NCI-H748 (cell line): ENCODE measurements around the gene TDRD10.
"Not testable (repeated sequence)": the region's sequence is repeated elsewhere in the genome, so short reads cannot be mapped to it uniquely, and the experiment has no call there.

Experiments
- DNase-seq: peaks from one replicate; lab custom pipeline; 2025; ENCODE audit not compliant: unreplicated experiment; lab: John Stamatoyannopoulos, UW

The TDRD10 gene

GRCh38 chr1:154479764-154480421 is 22.1 kb upstream of the TDRD10 start:
- DNase-seq: peak; percentile 77

- peak; percentile 23 for DNase-seq
Measured at GRCh38 chr1:154481053-154481452, 21.0 kb upstream of the TDRD10 start.

GRCh38 chr1:154483941-154484803 is 17.8 kb upstream of the TDRD10 start:
- no peak for DNase-seq

GRCh38 chr1:154485106-154485505 is 16.9 kb upstream of the TDRD10 start:
- DNase-seq: no peak

DNA sequence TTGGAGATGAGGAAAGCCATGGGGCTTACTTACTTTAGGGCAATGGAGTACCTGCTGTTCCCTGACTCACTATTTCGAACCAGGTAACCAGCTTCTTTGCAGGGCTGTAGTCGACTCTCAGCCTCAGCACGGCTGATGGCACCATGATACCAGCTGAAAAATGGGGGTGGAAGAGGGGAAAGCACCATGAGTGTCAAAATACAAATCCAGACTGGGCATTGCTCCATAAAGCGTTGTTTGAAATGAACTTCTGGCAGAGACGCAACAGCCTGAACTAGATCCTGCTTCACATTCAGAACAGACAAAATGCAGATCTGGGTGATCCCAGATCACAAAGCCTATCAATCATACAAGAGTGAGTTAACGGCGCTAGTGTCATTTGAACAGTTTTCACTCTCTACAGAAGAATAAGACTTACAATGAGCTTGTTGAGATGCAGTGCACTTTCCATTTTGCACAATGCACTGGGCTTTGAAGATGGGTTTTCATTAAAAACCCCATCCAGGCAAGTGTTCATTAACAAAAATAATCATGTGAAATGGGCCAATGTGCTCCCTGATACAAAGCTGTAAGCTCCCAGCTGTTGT is 16.0 kb upstream of the TDRD10 start:
- no peak for DNase-seq

DNA sequence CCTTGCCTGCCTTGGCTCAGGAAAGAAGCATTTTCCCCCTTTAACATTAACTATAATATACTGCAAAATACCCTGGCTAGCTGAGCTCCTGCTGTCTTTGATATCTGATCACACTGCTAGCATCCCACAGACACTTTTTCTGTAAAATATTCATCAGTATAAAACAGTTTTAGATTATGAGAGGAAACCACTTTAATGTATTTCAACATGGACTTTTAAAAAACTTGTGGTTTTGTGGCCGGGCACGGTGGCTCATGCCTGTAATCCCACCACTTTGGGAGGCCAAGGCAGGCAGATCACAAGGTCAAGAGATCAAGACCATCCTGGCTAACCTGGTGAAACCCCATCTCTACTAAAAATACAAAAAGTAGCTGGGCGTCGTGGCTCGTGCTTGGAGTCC is 15.3 kb upstream of the TDRD10 start:
- not testable (repeated sequence) for DNase-seq

GRCh38 chr1:154488922-154489321 is 13.1 kb upstream of the TDRD10 start:
- DNase-seq: no peak

GRCh38 chr1:154489695-154490274 is 12.2 kb upstream of the TDRD10 start:
- no peak for DNase-seq

GRCh38 chr1:154490317-154490716 is 11.7 kb upstream of the TDRD10 start:
- DNase-seq: no peak

GRCh38 chr1:154492115-154492514 is 9.9 kb upstream of the TDRD10 start:
- no peak for DNase-seq

- DNase-seq: no peak
Measured at GRCh38 chr1:154493276-154493675, 8.7 kb upstream of the TDRD10 start.

DNA sequence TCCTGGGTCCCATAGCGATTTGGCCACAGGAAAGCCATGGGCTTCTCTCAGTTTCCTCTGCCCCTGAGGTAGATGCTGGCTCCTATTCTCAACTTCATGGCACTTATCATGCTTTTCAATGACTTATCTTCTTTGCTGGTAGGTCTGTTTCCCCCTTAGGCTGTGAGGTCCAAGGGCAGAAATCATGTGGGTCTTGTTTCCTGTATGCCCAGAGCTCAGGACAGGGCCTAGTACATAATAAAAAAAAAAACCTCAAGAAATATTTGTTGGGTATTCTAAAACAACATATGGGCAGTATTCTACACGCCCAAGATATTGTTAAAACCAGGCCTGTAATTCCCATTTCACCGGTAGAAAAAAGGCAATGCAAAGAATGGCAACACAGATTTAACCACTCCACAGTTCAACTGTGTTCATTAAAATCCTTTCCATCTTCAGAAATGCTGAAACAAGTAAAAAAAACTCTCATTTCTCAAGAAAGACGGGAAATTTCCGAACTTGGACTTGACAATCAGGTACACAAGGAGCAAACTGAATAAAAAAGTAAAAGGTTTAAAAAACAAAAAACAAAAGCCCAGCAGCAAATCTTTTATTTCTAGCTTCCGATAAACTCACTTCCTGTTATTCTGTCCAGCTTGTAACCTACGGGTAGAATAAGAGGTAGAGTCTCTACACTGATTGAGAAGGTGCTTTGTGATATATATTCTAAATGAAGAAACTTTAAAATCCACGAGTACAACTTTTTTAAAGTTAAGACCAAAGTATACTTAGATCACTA is 6.3 kb upstream of the TDRD10 start:
- DNase-seq: no peak

DNA sequence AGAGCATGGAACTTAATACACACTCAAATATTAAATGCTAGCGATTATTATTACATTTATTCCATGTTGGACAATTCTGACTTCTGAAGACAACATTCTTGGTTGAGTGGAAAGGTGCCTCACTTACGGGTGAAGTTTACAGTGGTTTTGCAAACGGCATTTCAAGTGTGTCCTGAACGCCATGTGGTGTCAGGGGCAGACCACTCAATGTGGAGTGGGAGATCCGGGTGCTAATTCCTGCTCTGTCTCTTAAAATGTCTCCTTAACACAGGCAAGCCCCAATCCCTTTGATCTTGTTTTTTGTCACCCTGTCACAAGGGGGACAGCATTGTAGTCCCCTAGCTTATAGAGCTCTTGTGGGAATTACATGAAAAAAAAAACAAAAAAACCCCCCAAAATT is 5.6 kb upstream of the TDRD10 start:
- DNase-seq: no peak

GRCh38 chr1:154497026-154497806 is 4.8 kb upstream of the TDRD10 start:
- no peak for DNase-seq

- no peak for DNase-seq
Measured at GRCh38 chr1:154499446-154499845, 2.6 kb upstream of the TDRD10 start.

- no peak for DNase-seq
Measured at GRCh38 chr1:154500533-154500932, 1.5 kb upstream of the TDRD10 start.

- DNase-seq: peak; percentile 51
Measured at GRCh38 chr1:154501423-154502065, 475 bp upstream of the TDRD10 start.

DNA sequence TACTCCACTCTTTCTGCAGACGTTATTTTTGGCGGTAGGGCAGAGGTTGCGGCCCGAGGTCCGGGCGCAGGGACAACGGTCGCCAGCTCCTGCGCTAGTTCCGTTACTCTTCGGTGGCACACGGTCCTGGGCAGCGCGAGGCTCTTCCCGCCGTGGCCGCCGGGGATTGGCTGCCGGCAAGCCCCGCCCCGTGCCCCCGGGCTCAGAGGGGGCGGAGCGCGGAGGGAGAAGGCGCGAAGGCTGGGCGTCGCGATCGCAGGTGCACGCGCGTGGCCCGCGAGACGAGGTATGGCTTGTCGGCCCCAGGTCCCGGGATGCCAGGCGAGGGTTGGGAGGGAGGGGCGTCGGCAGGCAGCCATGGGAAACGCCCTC is 711 bp downstream of the TDRD10 start:
- no peak for DNase-seq

DNA sequence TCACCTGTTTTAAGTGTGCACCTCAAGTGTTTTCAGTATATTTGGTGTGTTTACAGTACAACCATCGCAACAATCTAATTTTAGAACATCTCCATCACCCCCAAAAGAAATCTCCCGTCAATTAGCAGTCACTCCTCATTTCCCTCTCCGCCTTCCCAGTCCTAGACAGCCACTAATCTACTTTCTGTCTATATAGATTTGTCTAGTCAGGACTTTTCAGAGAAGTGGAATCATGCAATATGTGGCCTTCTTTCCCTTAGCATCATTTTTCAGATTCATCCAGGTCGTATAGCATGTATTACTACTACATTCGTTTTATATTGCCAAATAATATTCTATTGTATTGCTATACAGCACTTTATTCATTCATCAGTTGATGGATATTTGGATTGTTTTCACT is 1.9 kb downstream of the TDRD10 start:
- DNase-seq: no peak

- DNase-seq: no peak
Measured at GRCh38 chr1:154512760-154513159, 10.7 kb downstream of the TDRD10 start.
